Ishikawa (cell line): ENCODE results near the gene PRR36.
A peak's percentile ranks its signal among the peaks of the same experiment; 100 is the strongest.

Experiments
- CEBPB ChIP-seq: IDR thresholded peaks from 2 replicates; pipeline ENCODE4 v1.6.1; 2012
- CREB1 ChIP-seq: IDR thresholded peaks from 2 replicates; pipeline ENCODE4 v1.6.1; 2012; ENCODE audit warnings: low read depth
- EGR1 ChIP-seq: IDR thresholded peaks from 2 replicates; pipeline ENCODE4 v1.6.1; 2012
- EP300 ChIP-seq: IDR thresholded peaks from 2 replicates; pipeline ENCODE4 v1.6.1; 2012; ENCODE audit warnings: borderline replicate concordance
- FOXM1 ChIP-seq: IDR thresholded peaks from 2 replicates; pipeline ENCODE4 v1.6.1; 2012; ENCODE audit warnings: low read depth, borderline replicate concordance
- MAX ChIP-seq: IDR thresholded peaks from 2 replicates; pipeline ENCODE4 v1.6.1; 2012
- NFIC ChIP-seq: IDR thresholded peaks from 2 replicates; pipeline ENCODE4 v1.6.1; 2012
- RAD21 ChIP-seq: IDR thresholded peaks from 2 replicates; pipeline ENCODE4 v1.6.1; 2012; ENCODE audit warnings: low read depth
- REST ChIP-seq: IDR thresholded peaks from 2 replicates; pipeline ENCODE4 v1.6.1; 2012; ENCODE audit warnings: low read depth, mild to moderate bottlenecking
- TAF1 ChIP-seq: IDR thresholded peaks from 2 replicates; pipeline ENCODE4 v1.6.1; 2012; ENCODE audit warnings: low read depth, mild to moderate bottlenecking
- TEAD4 ChIP-seq: IDR thresholded peaks from 2 replicates; pipeline ENCODE4 v1.6.1; 2012
- YY1 ChIP-seq: IDR thresholded peaks from 2 replicates; pipeline ENCODE4 v1.6.1; 2012; ENCODE audit warnings: low read depth
- ZBTB7A ChIP-seq: IDR thresholded peaks from 2 replicates; pipeline ENCODE4 v1.6.1; 2012; ENCODE audit warnings: low read depth

GRCh38 chr19:7833225-7834099 is 40.7 kb downstream of the PRR36 start:
- TF ChIP-seq EP300: no peak; the same call in 1 of the 2 replicates
- no peak for TF ChIP-seq TEAD4
- peak; percentile 30; the same call in 1 of the 2 replicates for TF ChIP-seq MAX
- TF ChIP-seq REST: no peak
- no peak for TF ChIP-seq EGR1
- no peak for TF ChIP-seq CEBPB
- TF ChIP-seq YY1: no peak
- TF ChIP-seq RAD21: no peak
- no peak for TF ChIP-seq FOXM1
- no peak for TF ChIP-seq NFIC
- no peak for TF ChIP-seq ZBTB7A
- TF ChIP-seq CREB1: peak; percentile 69
- TF ChIP-seq TAF1: no peak
